Peyer's patch (tissue), 4 donors: ENCODE measurements around the gene CTR9.

Experiments used
- CTCF ChIP-seq, 6 experiments: fragments of 450-650 bp in 4 of 6; fragments of 200-600 bp in 2 of 6; sonication (generic) in 1 of 6; IDR thresholded peaks; one replicate each; pipeline ENCODE4 v1.5.1; 2017 to 2019; ENCODE audit warnings: antibody characterized with exemption in 6 of 6, mild to moderate bottlenecking in 3 of 6, moderate library complexity in 1 of 6
- POLR2A ChIP-seq, 2 donors: fragments of 450-650 bp; IDR thresholded peaks; one replicate each; pipeline ENCODE4 v1.5.1; 2017; ENCODE audit warnings: antibody characterized with exemption in 2 of 2, mild to moderate bottlenecking in 2 of 2, moderate library complexity in 2 of 2

GRCh38 chr11:10752486-10752885 lies 1.4 kb downstream of the CTR9 start:
- TF ChIP-seq CTCF (IDR thresholded peaks at IDR 0.05) (no peak), POLR2A (IDR thresholded peaks at IDR 0.05) (no peak)
